ENCODE measurements around the gene FREM2.

GRCh38 chr13:38735665-38736440 lies 49.0 kb downstream of the FREM2 start:
- no peak for TF ChIP-seq FOXJ3 (CRISPR knock-in tag; IDR thresholded peaks at IDR 0.05)
- TF ChIP-seq CTCF (IDR thresholded peaks at IDR 0.05), result no peak
- TF ChIP-seq RAD21 (IDR thresholded peaks at IDR 0.05; ENCODE audit: low read length), result no peak
- TF ChIP-seq POLR2AphosphoS5 (IDR thresholded peaks at IDR 0.05; ENCODE audit: low read depth, low read length), result no peak
- no peak for TF ChIP-seq RFX5 (IDR thresholded peaks at IDR 0.05; ENCODE audit: low read length)
- no peak for TF ChIP-seq MAX (IDR thresholded peaks at IDR 0.05; ENCODE audit: low read depth)
- no peak for TF ChIP-seq REST (IDR thresholded peaks at IDR 0.05; ENCODE audit: low read depth, low read length)
- no peak for TF ChIP-seq EZH2phosphoT487 (IDR thresholded peaks at IDR 0.05; ENCODE audit: borderline replicate concordance, low read depth)
- TF ChIP-seq EP300 (IDR thresholded peaks at IDR 0.05; ENCODE audit: borderline replicate concordance in 1 of 2, low read depth in 1 of 2, low read length in 1 of 2), result no peak
